ENCODE results near the gene RERE. TPM values are rescaled to one million over a fixed set of nuclear protein-coding genes. Genes with fewer than 3 reads are reported as not detected.

Gene RERE
- total RNA-seq, 1 donor from 2014 or later, result 139 TPM

- peaks cover 25% of the 10 kb centered on the region for H3K4me1 Mint-ChIP-seq (ENCODE audit: low read depth)
- intact Hi-C loops (cut with micrococcal nuclease), result no loop called here
- H3K27ac Mint-ChIP-seq, result no peak overlapping the region
- no peaks in the 10 kb centered on the region for H3K27me3 Mint-ChIP-seq (ENCODE audit: low read depth)
- DNase-seq (ENCODE audit: low spot score), result no peak
- no peak overlapping the region for H3K4me3 Mint-ChIP-seq (ENCODE audit: low read depth)
- peaks cover 56% of the 10 kb centered on the region for H3K36me3 Mint-ChIP-seq (ENCODE audit: low read depth)
- H3K9me3 Mint-ChIP-seq, result no peaks in the 10 kb centered on the region
These were observed 39.4 kb upstream of the RERE start for GRCh38 chr1:8856689-8857412.

GRCh38 chr1:8854240-8854639 is 36.8 kb upstream of the RERE start:
- Mint-ChIP-seq H3K27ac (no peak overlapping the region), H3K9me3 (no peaks in the 10 kb centered on the region), H3K36me3 (ENCODE audit: low read depth) (peaks cover 31% of the 10 kb centered on the region), H3K4me3 (ENCODE audit: low read depth) (no peak overlapping the region), H3K4me1 (ENCODE audit: low read depth) (peaks cover 11% of the 10 kb centered on the region), H3K27me3 (ENCODE audit: low read depth) (no peaks in the 10 kb centered on the region)
- intact Hi-C loops (cut with micrococcal nuclease), result no loop called here
- DNase-seq (ENCODE audit: low spot score), result no peak

- H3K27ac Mint-ChIP-seq, result no peak overlapping the region
- intact Hi-C loops (cut with micrococcal nuclease), result no loop called here
These were observed 33.6 kb upstream of the RERE start for GRCh38 chr1:8851060-8851459.

GRCh38 chr1:8848663-8849386 is 31.4 kb upstream of the RERE start:
- H3K4me3 Mint-ChIP-seq (ENCODE audit: low read depth), result no peak overlapping the region
- no peaks in the 10 kb centered on the region for H3K27me3 Mint-ChIP-seq (ENCODE audit: low read depth)
- no peaks in the 10 kb centered on the region for H3K9me3 Mint-ChIP-seq
- H3K4me1 Mint-ChIP-seq (ENCODE audit: low read depth), result no peaks in the 10 kb centered on the region
- H3K36me3 Mint-ChIP-seq (ENCODE audit: low read depth), result no peaks in the 10 kb centered on the region
- intact Hi-C loops (cut with micrococcal nuclease), result loop anchor here (2.0 to 5.0 kb wide), 2 partner anchors 127 to 288 kb away; no protein-coding TSS in a partner anchor
- DNase-seq (ENCODE audit: low spot score), result peak; percentile 56
- no peak overlapping the region for H3K27ac Mint-ChIP-seq

More at GRCh38 chr1:8851060-8851459, 33.6 kb upstream of the RERE start:
- Mint-ChIP-seq H3K36me3 (ENCODE audit: low read depth) (peaks cover 2% of the 10 kb centered on the region), H3K4me1 (ENCODE audit: low read depth) (no peaks in the 10 kb centered on the region), H3K27me3 (ENCODE audit: low read depth) (no peaks in the 10 kb centered on the region), H3K4me3 (ENCODE audit: low read depth) (no peak overlapping the region), H3K9me3 (no peaks in the 10 kb centered on the region)
- DNase-seq (ENCODE audit: low spot score), result no peak

- no peaks in the 10 kb centered on the region for H3K4me1 Mint-ChIP-seq (ENCODE audit: low read depth)
- no peak overlapping the region for H3K4me3 Mint-ChIP-seq (ENCODE audit: low read depth)
- no peaks in the 10 kb centered on the region for H3K36me3 Mint-ChIP-seq (ENCODE audit: low read depth)
- no peak for DNase-seq (ENCODE audit: low spot score)
- no peaks in the 10 kb centered on the region for H3K9me3 Mint-ChIP-seq
- no peaks in the 10 kb centered on the region for H3K27me3 Mint-ChIP-seq (ENCODE audit: low read depth)
- intact Hi-C loops (cut with micrococcal nuclease), result loop anchor here (2.0 to 5.0 kb wide), 2 partner anchors 126 to 287 kb away; no protein-coding TSS in a partner anchor
- H3K27ac Mint-ChIP-seq, result no peak overlapping the region
These were observed 30.6 kb upstream of the RERE start for GRCh38 chr1:8847990-8848389.

GRCh38 chr1:8846263-8846662 is 28.8 kb upstream of the RERE start:
- Mint-ChIP-seq H3K27me3 (ENCODE audit: low read depth) (no peaks in the 10 kb centered on the region), H3K36me3 (ENCODE audit: low read depth) (no peaks in the 10 kb centered on the region), H3K4me1 (ENCODE audit: low read depth) (no peaks in the 10 kb centered on the region), H3K9me3 (no peaks in the 10 kb centered on the region), H3K27ac (no peak overlapping the region), H3K4me3 (ENCODE audit: low read depth) (no peak overlapping the region)
- intact Hi-C loops (cut with micrococcal nuclease), result loop anchor here (5.0 kb wide), 1 partner anchor 124 kb away; no protein-coding TSS in a partner anchor
- no peak for DNase-seq (ENCODE audit: low spot score)

GRCh38 chr1:8845104-8846097 is 28.0 kb upstream of the RERE start:
- H3K27me3 Mint-ChIP-seq (ENCODE audit: low read depth), result no peaks in the 10 kb centered on the region
- no peaks in the 10 kb centered on the region for H3K9me3 Mint-ChIP-seq
- intact Hi-C loops (cut with micrococcal nuclease), result loop anchor here (5.0 kb wide), 1 partner anchor 123 kb away; no protein-coding TSS in a partner anchor
- no peaks in the 10 kb centered on the region for H3K4me1 Mint-ChIP-seq (ENCODE audit: low read depth)
- H3K4me3 Mint-ChIP-seq (ENCODE audit: low read depth), result no peak overlapping the region
- DNase-seq (ENCODE audit: low spot score), result no peak
- H3K36me3 Mint-ChIP-seq (ENCODE audit: low read depth), result no peaks in the 10 kb centered on the region
- no peak overlapping the region for H3K27ac Mint-ChIP-seq

- Mint-ChIP-seq H3K9me3 (no peaks in the 10 kb centered on the region), H3K27me3 (ENCODE audit: low read depth) (peaks cover 2% of the 10 kb centered on the region), H3K27ac (no peak overlapping the region), H3K4me3 (ENCODE audit: low read depth) (no peak overlapping the region), H3K4me1 (ENCODE audit: low read depth) (peaks cover 1% of the 10 kb centered on the region), H3K36me3 (ENCODE audit: low read depth) (no peaks in the 10 kb centered on the region)
- DNase-seq (ENCODE audit: low spot score), result no peak
- intact Hi-C loops (cut with micrococcal nuclease), result loop anchor here (5.0 kb wide), 1 partner anchor 122 kb away; no protein-coding TSS in a partner anchor
These were observed 27.1 kb upstream of the RERE start for GRCh38 chr1:8844501-8845006.

- no peak overlapping the region for H3K4me3 Mint-ChIP-seq (ENCODE audit: low read depth)
- intact Hi-C loops (cut with micrococcal nuclease), result no loop called here
- H3K36me3 Mint-ChIP-seq (ENCODE audit: low read depth), result no peaks in the 10 kb centered on the region
- peaks cover 1% of the 10 kb centered on the region for H3K4me1 Mint-ChIP-seq (ENCODE audit: low read depth)
- H3K27me3 Mint-ChIP-seq (ENCODE audit: low read depth), result peaks cover 3% of the 10 kb centered on the region
- H3K9me3 Mint-ChIP-seq, result no peaks in the 10 kb centered on the region
- no peak overlapping the region for H3K27ac Mint-ChIP-seq
- no peak for DNase-seq (ENCODE audit: low spot score)
These were observed 24.0 kb upstream of the RERE start for GRCh38 chr1:8841395-8841794.

- Mint-ChIP-seq H3K27ac (no peak overlapping the region), H3K36me3 (ENCODE audit: low read depth) (no peaks in the 10 kb centered on the region), H3K27me3 (ENCODE audit: low read depth) (peaks cover 9% of the 10 kb centered on the region), H3K4me1 (ENCODE audit: low read depth) (peaks cover 1% of the 10 kb centered on the region), H3K4me3 (ENCODE audit: low read depth) (no peak overlapping the region), H3K9me3 (no peaks in the 10 kb centered on the region)
- intact Hi-C loops (cut with micrococcal nuclease), result no loop called here
- no peak for DNase-seq (ENCODE audit: low spot score)
These were observed 22.6 kb upstream of the RERE start for GRCh38 chr1:8839990-8840389.

- Mint-ChIP-seq H3K36me3 (ENCODE audit: low read depth) (no peaks in the 10 kb centered on the region), H3K9me3 (no peaks in the 10 kb centered on the region), H3K27me3 (ENCODE audit: low read depth) (peaks cover 9% of the 10 kb centered on the region), H3K4me3 (ENCODE audit: low read depth) (no peak overlapping the region), H3K27ac (no peak overlapping the region), H3K4me1 (ENCODE audit: low read depth) (peaks cover 1% of the 10 kb centered on the region)
- intact Hi-C loops (cut with micrococcal nuclease), result no loop called here
- DNase-seq (ENCODE audit: low spot score), result no peak
These were observed 18.7 kb upstream of the RERE start for GRCh38 chr1:8835941-8836643.

- Mint-ChIP-seq H3K27me3 (ENCODE audit: low read depth) (peaks cover 6% of the 10 kb centered on the region), H3K9me3 (no peaks in the 10 kb centered on the region), H3K4me1 (ENCODE audit: low read depth) (peaks cover 10% of the 10 kb centered on the region), H3K27ac (no peak overlapping the region), H3K4me3 (ENCODE audit: low read depth) (no peak overlapping the region), H3K36me3 (ENCODE audit: low read depth) (no peaks in the 10 kb centered on the region)
- intact Hi-C loops (cut with micrococcal nuclease), result no loop called here
- DNase-seq (ENCODE audit: low spot score), result no peak
These were observed 13.9 kb upstream of the RERE start for GRCh38 chr1:8831340-8831739.

Data from activated T-helper 2 cell treated with anti-CD3 and anti-CD28 coated beads, Interferon-gamma antibody, Interleukin-2, Interleukin-4, amounts not matched to agents 10 μg/mL and 5 μg/mL and 100 μg/mL, durations not matched to agents 14 hours and 24 hours and 36 hours (primary cell).